ENCODE results near the gene NELL2. TPM values are rescaled to one million over a fixed set of nuclear protein-coding genes. Genes with fewer than 3 reads are reported as not detected.
"Not testable (repeated sequence)": the region's sequence is repeated elsewhere in the genome, so short reads cannot be mapped to it uniquely, and the experiment has no call there.

NELL2 gene
- total RNA-seq, 1 donor from 2014 or later: 2,116 TPM

DNA sequence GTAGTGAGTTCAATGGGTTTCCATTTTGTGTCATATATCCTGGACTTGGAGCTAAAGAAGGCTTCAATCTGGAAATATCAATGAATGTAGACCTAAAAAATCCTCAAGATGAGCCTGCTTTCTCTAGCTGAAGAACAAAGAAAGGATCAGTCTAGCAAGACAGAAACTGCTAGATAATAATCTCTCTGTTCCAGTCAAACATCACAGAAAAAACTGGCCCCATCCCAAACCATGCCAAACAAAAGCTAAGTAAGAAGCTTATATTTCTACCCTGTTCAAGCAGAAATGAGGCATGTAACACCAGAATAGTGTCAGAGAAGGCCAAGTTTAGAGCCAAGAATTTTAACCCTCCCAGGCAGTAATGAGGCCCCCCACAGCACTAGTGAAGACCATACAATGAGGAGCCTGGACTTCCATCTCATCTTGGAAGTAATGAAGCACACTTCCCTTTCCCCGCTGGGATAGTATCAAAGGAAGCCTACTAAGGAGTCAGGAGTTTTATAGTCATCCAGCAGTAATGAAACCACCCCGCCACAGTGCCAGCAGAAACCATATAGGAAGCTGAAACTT is 95.8 kb downstream of the NELL2 start:
- FAIRE-seq: no peak
- DNase-seq (ENCODE audit: low spot score in 2 of 2): no peak

DNA sequence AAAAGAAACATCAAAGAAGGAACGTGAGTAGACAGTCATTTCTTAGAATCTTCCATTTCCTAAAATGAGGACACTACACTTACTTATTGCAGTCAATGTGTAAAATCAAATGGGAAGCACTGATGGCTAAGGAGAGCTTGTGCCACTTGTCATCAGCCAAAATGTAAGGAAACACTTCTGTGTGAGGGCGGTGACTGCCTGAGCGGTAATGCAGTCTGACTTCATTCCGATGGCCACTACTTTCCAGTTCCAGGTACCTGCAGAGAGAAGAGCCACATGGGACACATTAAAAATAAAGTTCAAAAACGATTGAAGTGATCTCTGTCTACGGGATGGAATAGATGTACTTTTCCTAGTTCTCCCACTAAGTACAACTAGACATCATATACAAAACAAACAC is 96.3 kb downstream of the NELL2 start:
- no peak for FAIRE-seq
- no peak for DNase-seq (ENCODE audit: low spot score in 2 of 2)

DNA sequence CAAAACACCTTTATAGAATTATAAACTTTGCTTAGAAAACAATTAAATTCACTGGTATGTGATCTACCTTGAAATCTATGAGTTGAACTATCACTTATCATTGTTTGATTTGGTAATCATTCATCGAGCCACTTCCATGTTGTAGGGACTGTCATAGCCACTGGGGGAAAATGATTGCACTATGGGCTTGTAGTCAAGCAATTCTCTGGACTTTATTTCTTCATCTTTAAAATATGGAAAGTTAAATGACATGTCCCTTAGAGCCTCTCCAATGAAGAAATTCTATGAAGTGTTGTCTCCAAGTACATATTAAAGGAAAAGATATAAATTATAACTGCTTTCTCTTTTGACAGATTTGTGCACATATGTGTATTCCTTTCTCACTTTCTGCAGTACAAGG is 97.3 kb downstream of the NELL2 start:
- DNase-seq (ENCODE audit: low spot score in 2 of 2) (no peak), FAIRE-seq (no peak)

DNA sequence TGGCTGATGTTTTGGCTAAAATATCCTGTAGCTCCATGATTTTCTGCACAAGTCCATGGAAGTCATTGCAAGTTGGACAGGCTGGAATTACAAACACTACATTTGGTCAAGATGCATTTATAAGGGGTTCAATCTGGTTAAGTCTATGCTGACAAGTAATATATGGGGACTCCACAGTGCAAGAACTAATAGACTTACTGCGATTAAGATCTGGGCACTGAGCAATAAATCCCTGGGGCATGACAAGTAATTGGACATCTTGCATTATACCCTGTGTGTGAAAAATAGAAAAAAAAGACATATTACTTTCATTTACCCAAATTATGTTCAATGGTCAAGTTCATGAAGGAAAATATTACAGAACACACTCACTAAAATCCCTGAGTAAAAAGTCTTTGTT is 99.1 kb downstream of the NELL2 start:
- DNase-seq (ENCODE audit: low spot score in 2 of 2): no peak
- no peak for FAIRE-seq

DNA sequence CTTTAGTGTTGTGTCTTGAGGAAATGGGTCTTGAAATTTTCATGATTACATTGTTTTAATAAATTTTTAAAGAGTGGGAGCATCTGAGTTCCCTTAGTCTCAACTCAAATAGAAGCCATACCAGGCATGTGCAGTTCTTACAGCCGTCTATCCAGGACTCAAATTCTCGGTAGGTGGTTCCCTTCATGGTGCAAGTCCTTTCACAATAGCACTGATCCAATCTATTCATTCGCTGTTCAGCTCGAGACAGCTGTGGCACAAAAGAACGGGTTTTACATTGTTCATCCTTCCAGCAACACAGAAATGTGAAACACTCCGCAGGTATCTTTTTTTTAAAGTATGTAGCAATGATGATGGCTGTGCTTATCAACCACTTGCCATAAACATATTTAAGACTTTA is 100.2 kb downstream of the NELL2 start:
- FAIRE-seq (no peak), DNase-seq (ENCODE audit: low spot score in 2 of 2) (no peak)

DNA sequence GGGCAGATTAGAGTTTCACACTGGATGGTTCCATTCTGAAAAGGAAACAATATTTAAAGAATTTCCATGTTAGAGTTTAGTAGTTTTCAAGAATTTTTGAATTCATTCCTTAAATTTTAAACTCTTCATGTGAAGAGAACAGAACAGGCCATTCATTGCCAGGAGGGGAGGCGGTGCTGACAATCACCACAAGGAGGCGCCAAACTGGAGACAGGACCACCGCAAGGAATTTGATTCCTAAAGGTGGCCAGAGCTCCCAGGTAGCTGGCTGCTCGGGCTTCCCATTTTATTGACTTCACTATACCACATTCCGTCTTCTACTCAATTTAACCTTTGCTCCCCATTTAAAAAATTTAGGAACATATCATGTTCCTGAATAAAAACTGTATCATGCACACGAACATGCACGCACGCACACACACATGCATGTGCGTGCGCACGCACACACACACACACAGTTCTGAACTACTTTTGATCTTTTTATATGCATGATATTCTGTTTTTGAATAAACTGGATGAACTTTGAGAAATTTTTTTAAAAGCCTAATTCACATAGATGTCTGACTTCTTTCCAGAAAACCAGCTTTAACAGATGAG is 101.2 kb downstream of the NELL2 start:
- FAIRE-seq (no peak), DNase-seq (ENCODE audit: low spot score in 2 of 2) (no peak)

DNA sequence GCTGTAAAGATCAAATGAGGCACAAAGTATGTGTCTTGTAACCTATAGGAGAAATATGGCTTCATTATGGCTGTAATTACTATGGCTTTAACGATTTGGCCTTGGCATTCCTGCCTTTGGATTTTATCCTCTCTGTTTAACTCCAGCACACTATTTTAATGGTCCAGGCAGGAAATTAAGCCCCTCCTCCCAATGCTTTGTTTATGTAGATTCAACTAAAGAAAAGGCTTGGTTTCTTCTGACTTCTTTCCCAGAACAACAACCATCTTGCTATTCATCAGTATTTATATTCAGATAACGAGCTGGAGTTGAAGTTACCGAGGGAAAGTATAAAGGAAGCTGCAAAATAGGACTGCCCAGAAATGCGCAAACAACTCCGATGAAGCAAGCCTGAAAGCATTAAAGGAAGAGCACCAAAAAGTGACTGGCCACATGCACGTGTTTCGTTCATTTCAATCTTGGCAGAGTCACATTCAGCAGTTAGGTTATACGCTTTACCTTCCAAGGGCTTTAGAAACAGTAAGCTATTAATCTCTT is 104.6 kb downstream of the NELL2 start:
- no peak for DNase-seq (ENCODE audit: low spot score in 2 of 2)

DNA sequence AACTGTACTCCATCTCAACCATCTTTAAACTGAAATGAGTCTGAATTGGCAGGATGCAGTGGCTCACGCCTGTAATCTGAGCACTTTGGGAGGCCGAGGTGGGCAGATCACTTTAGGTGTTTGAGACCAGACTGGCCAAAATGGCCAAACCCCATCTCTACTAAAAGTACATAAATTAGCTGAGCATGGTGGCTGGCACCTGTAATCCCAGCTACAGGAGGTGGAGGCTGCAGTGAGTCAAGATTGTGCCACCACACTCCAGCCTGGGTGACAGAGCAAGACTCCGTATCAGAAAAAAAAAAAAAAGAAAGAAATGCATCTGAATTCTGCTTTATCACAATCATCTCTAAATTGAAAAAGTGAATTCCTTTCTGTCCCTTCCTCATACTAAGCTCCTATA is 110.3 kb downstream of the NELL2 start:
- FAIRE-seq: no peak
- DNase-seq (ENCODE audit: low spot score in 2 of 2): no peak

More for the DNA sequence above, 104.6 kb downstream of the NELL2 start:
- no peak for FAIRE-seq

DNA sequence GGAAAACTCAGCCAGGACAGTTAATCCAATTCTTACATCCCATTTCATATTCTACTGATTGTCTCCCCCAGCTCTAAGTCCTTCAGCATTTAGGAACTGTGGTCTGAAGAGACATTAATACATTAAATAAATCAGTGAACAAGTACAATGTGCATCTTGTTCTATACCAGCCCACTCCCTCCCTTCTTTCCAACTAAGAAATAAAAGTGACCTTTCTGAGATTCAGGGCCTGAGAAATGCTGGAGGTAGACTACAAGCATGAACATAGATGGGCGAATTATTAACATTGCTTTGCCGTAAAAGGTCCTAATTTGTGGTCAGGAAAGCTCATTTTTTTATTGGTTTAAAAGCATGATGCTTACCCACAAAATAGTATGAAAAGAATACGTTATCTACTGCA is 113.1 kb downstream of the NELL2 start:
- DNase-seq (ENCODE audit: low spot score in 2 of 2): no peak
- FAIRE-seq: no peak

DNA sequence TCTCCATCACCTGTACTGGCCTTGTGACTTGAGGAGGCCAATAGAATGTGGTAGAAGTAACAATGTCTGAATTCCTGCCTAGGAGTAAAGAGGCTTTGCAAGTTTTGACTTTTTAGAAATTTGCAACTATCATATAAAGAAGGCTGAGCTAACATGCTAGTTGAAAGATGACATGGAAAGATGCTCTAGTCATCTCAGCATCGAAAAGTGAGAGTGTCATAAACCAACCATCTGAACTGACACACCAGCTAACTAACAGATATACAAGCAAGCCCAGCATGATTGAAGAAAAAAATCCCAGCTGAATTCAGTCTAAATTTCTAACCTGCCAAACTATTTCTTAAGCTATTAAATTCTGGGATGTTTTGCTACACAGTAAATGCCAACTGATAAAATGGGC is 116.8 kb downstream of the NELL2 start:
- DNase-seq (ENCODE audit: low spot score in 2 of 2) (no peak), FAIRE-seq (no peak)

DNA sequence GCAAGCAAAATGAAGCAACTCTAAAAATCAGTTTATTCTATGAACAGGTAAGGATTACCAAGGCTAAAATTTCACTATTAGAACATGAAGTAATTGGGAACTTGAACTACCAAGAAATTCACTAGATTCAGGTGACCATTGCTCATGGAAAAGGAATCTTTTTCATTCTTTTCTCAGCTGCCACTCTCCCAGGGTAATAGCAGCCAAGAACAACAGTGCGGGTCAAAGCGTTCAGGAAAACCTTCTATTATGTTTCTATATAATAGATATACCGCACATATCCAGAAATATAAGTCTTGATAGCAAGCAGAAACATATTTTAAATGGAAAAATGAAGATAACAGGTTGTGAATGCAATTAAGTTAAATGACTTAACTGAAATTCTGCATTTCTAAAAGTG is 125.6 kb downstream of the NELL2 start:
- no peak for FAIRE-seq
- DNase-seq (ENCODE audit: low spot score in 2 of 2): no peak

DNA sequence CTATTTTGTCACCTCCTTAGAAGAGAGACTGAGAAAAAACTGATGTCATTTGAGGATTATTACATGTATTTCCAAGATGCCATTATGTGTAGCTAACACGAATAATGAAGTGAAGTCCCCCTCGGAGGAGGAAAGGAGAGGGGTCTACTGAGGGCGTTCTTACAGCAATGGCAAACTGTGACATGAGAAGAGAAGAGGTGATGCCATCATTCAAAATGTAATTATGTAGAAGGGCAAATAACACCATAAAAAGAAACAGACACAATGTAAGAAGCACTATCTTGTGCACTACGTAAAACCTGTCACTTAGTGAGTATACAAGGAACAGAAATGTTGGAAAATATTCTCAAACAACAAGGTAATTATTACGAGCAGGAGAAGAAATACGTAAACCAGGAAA is 126.5 kb downstream of the NELL2 start:
- FAIRE-seq (no peak), DNase-seq (ENCODE audit: low spot score in 2 of 2) (no peak)

DNA sequence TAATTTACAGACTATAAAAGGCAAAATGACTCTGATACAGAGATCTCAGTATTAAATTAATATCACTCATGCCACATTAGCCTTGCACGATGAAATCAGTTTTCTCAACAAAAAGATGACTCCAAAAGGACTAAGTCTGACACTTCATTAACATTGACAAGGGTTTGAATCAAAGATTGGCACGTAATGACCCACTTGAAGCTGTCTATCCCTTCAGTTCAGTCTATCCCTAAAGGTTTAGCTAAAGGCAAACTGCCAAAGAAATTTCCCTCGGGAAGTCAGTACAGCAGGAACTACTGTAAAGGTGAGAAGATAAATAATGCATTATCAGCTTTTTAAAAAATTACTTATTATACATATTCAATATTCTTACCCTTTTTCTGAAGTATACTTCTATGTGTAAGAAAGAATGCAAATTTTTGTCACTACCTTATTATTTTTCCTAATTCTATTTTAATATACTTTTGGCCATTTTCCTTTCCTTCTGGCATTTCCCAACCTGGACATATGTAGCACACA is 127.1 kb downstream of the NELL2 start:
- DNase-seq (ENCODE audit: low spot score in 2 of 2): no peak
- no peak for FAIRE-seq

DNA sequence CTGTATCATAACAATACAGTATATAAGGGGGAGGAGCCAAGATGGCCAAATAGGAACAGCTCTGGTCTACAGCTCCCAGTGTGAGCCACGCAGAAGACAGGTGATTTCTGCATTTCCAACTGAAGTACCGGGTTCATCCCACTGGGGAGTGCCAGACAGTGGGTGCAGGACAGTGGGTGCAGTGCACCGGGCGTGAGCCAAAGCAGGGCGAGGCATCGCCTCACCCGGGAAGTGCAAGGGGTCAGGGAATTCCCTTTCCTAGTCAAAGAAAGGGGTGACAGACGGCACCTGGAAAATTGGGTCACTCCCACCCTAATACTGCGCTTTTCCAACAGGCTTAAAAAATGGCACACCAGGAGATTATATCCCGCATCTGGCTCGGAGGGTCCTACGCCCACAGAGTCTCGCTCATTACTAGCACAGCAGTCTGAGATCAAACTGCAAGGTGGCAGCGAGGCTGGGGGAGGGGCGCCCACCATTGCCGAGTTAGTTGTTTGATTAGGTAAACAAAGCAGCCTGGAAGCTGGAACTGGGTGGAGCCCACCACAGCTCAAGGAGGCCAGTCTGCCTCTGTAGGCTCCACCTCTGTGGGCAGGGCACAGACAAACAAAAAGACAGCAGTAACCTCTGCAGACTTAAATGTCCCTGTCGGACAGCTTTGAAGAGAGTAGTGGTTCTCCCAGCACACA is 134.7 kb downstream of the NELL2 start:
- not testable (repeated sequence) for DNase-seq (ENCODE audit: low spot score in 2 of 2); FAIRE-seq

DNA sequence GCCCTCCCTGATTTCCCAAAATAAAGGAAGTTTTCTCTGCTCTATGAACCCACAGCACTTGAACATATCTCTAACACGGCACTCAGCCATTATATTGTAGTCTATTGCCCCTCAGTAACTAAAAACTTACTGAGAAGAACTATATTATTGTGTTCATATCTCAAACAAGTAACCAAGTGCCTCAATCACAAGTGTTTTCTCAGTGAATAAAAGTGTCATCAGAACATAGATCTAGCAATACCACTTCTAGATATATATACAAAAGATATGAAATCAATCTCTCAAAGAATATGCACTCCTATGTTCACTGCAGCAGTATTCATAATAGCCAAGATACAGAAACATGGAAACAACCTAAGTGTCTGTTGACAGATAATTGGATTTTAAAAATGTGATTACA is 138.1 kb downstream of the NELL2 start:
- no peak for DNase-seq (ENCODE audit: low spot score in 2 of 2)
- no peak for FAIRE-seq

DNA sequence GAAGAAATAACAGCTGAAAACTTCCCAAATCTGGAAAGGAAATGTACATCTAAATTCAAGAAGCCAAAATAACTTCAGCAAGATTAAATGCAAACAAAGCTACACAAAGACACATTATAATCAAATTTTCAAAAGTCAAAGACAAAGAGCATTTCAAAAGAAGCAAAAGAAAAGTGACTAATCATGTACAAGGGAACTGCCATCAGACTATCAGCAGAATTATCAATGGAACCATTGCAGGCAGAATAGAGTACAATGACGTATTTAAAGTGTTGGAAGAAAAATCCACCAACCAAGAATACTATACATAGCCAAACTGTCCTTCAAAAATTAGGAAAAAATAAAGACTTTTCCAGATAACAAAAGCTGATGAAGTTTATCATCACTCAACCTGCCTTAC is 147.5 kb downstream of the NELL2 start:
- FAIRE-seq: no peak
- no peak for DNase-seq (ENCODE audit: low spot score in 2 of 2)

DNA sequence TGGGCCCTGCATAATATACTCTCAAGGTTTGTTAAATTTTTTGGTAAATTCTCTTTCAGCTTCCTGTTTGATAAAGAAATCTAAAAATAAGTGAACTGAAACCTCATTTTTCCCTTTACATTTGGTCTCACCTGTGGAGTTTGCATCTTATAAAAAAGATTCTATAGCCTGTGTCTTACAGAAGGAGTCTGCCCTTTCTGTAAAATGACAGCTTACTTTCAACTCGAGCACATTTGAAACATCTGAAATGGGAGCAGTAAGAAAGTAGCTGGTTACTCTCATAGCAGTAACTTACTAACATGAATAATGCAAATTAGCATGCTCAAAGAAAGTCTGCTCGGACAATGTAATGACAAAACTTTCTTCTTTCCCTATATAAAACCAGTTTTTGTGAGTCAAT is 155.8 kb downstream of the NELL2 start:
- DNase-seq (ENCODE audit: low spot score in 2 of 2) (no peak), FAIRE-seq (no peak)

DNA sequence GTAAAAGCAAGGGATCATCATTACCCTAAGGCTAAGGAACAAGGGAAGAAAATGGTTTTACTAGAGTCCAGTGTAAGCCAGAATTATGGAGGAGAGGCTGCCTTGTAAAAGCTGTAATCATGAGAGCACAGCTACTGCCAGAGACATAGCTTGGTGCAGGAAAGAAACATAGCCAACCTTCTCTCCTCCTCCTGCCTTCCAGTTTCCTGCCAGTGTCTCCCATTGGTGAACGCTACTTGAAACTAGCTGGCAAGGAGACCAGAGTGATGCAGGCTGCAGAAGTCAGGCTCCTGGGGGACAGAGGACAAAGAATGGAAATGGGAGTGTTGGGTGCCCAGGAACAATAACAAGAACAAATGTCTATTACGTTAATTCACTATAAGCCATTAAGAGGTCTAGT is 158.5 kb downstream of the NELL2 start:
- FAIRE-seq: no peak

DNA sequence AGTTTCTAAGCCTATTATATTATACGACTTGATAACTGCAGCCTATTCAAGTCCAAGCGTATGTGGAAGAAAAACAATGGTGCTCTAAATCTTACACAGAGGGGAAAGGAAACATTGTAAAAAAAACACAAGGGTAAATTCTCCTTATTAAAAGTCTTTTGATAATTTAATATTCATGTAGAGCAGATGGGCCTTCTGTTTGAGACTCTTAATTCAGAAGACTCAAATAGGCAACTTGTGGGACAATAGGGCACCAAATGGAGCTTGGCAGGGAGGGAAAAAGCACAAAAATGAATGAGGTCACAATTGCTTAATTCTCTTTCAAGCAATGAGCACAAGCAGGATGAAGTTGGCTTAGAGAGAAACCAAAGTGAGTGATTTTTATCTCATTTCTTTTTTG is 159.4 kb downstream of the NELL2 start:
- FAIRE-seq (no peak), DNase-seq (ENCODE audit: low spot score in 2 of 2) (no peak)

More for the DNA sequence above, 158.5 kb downstream of the NELL2 start:
- no peak for DNase-seq (ENCODE audit: low spot score in 2 of 2)

DNA sequence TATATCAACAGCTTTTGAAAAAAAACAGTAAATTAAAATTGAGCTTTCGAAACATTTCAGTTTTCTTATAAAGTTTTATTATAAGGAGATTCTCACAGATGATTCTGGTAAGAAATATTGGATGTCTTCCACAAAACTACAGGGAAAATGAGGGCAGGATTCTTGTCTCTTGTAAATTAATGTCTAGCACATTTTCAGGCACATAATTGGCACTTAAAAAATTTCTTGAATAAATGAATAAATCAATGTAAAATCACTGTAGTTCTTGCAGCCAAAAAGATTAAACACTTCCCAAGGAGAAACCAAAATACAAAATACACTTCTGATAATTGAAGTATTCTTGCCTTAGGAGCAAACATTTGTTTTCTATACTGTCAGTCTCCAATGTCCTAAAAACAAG is 164.4 kb downstream of the NELL2 start:
- DNase-seq (ENCODE audit: low spot score in 2 of 2) (no peak), FAIRE-seq (no peak)

DNA sequence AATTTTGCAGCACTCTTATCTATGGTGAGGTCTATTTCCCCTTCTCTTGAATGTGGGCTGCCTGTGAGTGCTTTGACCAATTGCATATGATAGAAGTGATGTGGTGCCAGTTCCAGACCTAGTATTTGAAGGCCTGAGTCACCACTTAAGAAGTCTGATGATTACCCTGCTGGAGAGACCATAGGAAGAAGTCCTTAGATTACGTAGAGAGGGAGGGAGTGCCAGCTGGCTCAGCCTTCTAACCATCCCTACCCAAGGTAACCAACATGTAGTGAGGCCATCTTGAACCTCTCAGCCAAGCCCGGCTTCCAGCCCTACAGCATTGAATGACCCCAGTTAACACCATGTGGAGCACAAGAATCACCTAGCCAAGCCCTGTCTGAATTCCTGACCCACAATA is 166.9 kb downstream of the NELL2 start:
- DNase-seq (ENCODE audit: low spot score in 2 of 2) (no peak), FAIRE-seq (no peak)

DNA sequence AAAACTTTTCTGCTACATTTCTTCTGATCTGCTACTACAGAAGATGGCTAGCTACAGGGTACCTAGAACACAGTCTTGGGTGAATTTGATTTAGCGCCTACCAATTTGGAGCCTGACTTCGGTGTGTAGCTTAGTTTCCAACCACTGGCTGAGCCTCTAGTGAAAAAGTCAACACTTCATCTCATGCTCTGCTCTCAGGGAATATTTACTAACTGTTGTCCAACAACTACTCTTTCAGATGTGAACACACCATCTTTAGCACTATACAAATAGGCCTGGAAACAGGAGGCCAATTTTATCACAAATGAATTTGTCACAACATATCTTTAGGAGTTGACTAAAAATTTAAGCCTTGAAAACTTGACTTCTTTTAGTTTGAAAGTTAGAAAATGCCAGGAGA is 167.9 kb downstream of the NELL2 start:
- FAIRE-seq: no peak
- DNase-seq (ENCODE audit: low spot score in 2 of 2): no peak

Data from frontal cortex (tissue), 4 donors.